B cell (primary cell): ENCODE results near the gene C1QL2. TPM values are rescaled to one million over a fixed set of nuclear protein-coding genes. Genes with fewer than 3 reads are reported as not detected.

Experiments
- ATAC-seq: fragments of 200-7000 bp; cut with Tn5 transposase; one replicate; pipeline ENCODE4 v1.10.0; 2021; ENCODE audit warnings: low read depth, mild to moderate bottlenecking, moderate number of reproducible peaks, moderate library complexity
- CTCF ChIA-PET: fragments of 350-600 bp; sonication (Branson Sonifier 250); formaldehyde crosslinking; loops from one replicate; lab custom pipeline; 2021; ENCODE audit warnings: antibody characterized with exemption, inconsistent platforms; lab: Charles Lee
- POLR2A ChIA-PET: fragments of 350-600 bp; sonication (Branson Sonifier 250); formaldehyde crosslinking; loops from one replicate; lab custom pipeline; 2021; ENCODE audit warnings: antibody characterized with exemption; lab: Charles Lee
- DNase-seq: peaks from one replicate; pipeline ENCODE4 v3.0.0; 2013
- H2AFZ ChIP-seq: 2 replicates; pipeline ENCODE4 v1.6.1; 2012; ENCODE audit warnings: mild to moderate bottlenecking, low read depth, low read length; ENCODE audit not compliant: insufficient read depth, poor library complexity, severe bottlenecking
- H3K27ac ChIP-seq, 2 donors: 1 replicate in 1 of 2; 2 replicates in 1 of 2; pipeline ENCODE4 v1.5.1; 2012 to 2013; ENCODE audit warnings: low read length in 2 of 2, mild to moderate bottlenecking in 2 of 2, moderate library complexity in 1 of 2
- H3K27me3 ChIP-seq, 4 experiments: fragments of 200-600 bp in 1 of 4; sonication (generic) in 1 of 4; replicated peaks in 1 of 4; 1 replicate in 2 of 4; 2 replicates in 2 of 4; pipeline versions ENCODE4 v1.6.1 to v1.7.0; 2013 to 2016; ENCODE audit warnings: low read length in 3 of 4, mild to moderate bottlenecking in 2 of 4, mixed read lengths in 1 of 4, moderate library complexity in 1 of 4; ENCODE audit not compliant: insufficient read depth in 4 of 4, control insufficient read depth in 3 of 4; ENCODE audit errors: control extremely low read depth in 1 of 4
- H3K36me3 ChIP-seq, 2 experiments: replicated peaks in 1 of 2; 1 replicate in 1 of 2; 2 replicates in 1 of 2; pipeline versions ENCODE4 v1.6.1 to v1.7.1; 2013; ENCODE audit warnings: low read length in 1 of 2; ENCODE audit not compliant: insufficient read depth in 2 of 2, control insufficient read depth in 1 of 2; ENCODE audit errors: control extremely low read depth in 1 of 2, extremely low read depth in 1 of 2
- H3K4me1 ChIP-seq, 2 donors: fragments of 200-600 bp in 1 of 2; sonication (generic) in 1 of 2; 1 replicate in 1 of 2; 2 replicates in 1 of 2; pipeline versions ENCODE4 v1.5.1 to v1.6.1; 2013 to 2017; ENCODE audit warnings: low read length in 2 of 2; ENCODE audit not compliant: control insufficient read depth in 2 of 2, insufficient read depth in 2 of 2
- H3K4me2 ChIP-seq: replicated peaks from 2 replicates; pipeline ENCODE3; 2012; ENCODE audit warnings: mild to moderate bottlenecking, low read depth, low read length; ENCODE audit not compliant: poor library complexity, severe bottlenecking
- H3K4me3 ChIP-seq, 5 experiments: fragments of 200-600 bp in 1 of 5; sonication (generic) in 1 of 5; 1 replicate in 3 of 5; 2 replicates in 2 of 5; pipeline versions ENCODE4 v1.5.1 to v1.7.0; 2011 to 2016; ENCODE audit warnings: low read length in 4 of 5, mild to moderate bottlenecking in 4 of 5, low read depth in 2 of 5, control low read depth in 1 of 5, moderate library complexity in 1 of 5; ENCODE audit not compliant: insufficient read depth in 1 of 5; ENCODE audit errors: control extremely low read depth in 1 of 5, extremely low read depth in 1 of 5
- H3K79me2 ChIP-seq: fragments of 200-600 bp; sonication (generic); one replicate; pipeline ENCODE4 v1.6.0; 2016; ENCODE audit warnings: low read length; ENCODE audit not compliant: control insufficient read depth, insufficient read depth
- H3K9ac ChIP-seq: fragments of 200-600 bp; sonication (generic); 2 replicates; pipeline ENCODE4 v1.6.1; 2017; ENCODE audit warnings: mild to moderate bottlenecking, low read length, moderate library complexity
- H3K9me3 ChIP-seq, 3 donors: one replicate each; pipeline versions ENCODE4 v1.6.1 to v1.7.1; 2013; ENCODE audit warnings: low read length in 2 of 3; ENCODE audit not compliant: control insufficient read depth in 2 of 3, insufficient read depth in 1 of 3; ENCODE audit errors: control extremely low read depth in 1 of 3
- H4K20me1 ChIP-seq: 2 replicates; pipeline ENCODE4 v1.6.0; 2012; ENCODE audit warnings: mild to moderate bottlenecking, low read length; ENCODE audit not compliant: insufficient read depth, control insufficient read depth, poor library complexity, severe bottlenecking
- H3K27ac Mint-ChIP-seq: one replicate; pipeline ENCODE4 v1.8.0; 2021; ENCODE audit warnings: mixed read lengths
- H3K27me3 Mint-ChIP-seq: one replicate; pipeline ENCODE4 v1.8.0; 2021; ENCODE audit warnings: mixed read lengths
- H3K4me1 Mint-ChIP-seq: one replicate; pipeline ENCODE4 v1.8.0; 2021; ENCODE audit warnings: mixed read lengths
- H3K4me3 Mint-ChIP-seq: one replicate; pipeline ENCODE4 v1.8.0; 2021; ENCODE audit warnings: mixed read lengths
- H3K9me3 Mint-ChIP-seq: one replicate; pipeline ENCODE4 v1.8.0; 2022; ENCODE audit warnings: mixed read lengths; ENCODE audit not compliant: insufficient read depth
- EZH2 ChIP-seq: IDR thresholded peaks from 2 replicates; pipeline ENCODE4 v1.6.1; 2012; ENCODE audit warnings: borderline replicate concordance, low read depth, mild to moderate bottlenecking, moderate library complexity, low read length; ENCODE audit not compliant: insufficient read depth, poor library complexity, severe bottlenecking
- WGBS: methylation state at CpG from one replicate; pipeline ENCODE4 v1.1.5; 2013; ENCODE audit warnings: missing lambda C conversion rate; ENCODE audit not compliant: insufficient coverage; 5-methylcytosine and 5-hydroxymethylcytosine counted together
- intact Hi-C: fragments of 100-400 bp; cut with micrococcal nuclease; formaldehyde crosslinking; loops from one replicate; pipeline ENCODE4 v1.10.0; 2022
- polyA plus RNA-seq: library from polyadenylated mRNA; depleted of rRNA; stranded (reverse); fragments of >200 nt; gene quantifications from 2 replicates; pipeline ENCODE4 v1.2.3, GENCODE V29; 2012
- total RNA-seq, 2 donors: library from RNA; stranded (reverse); fragments of 120-200 nt in 1 of 2; gene quantifications; 1 replicate in 1 of 2; 2 replicates in 1 of 2; pipeline versions ENCODE4 v1.2.3 to v1.2.4, GENCODE V29; 2013 to 2022
- TF ChIP-seq, protein P1 (sequence below): fragments of 200-600 bp; IDR thresholded peaks from one replicate; pipeline ENCODE4 v1.8.0; 2022; ENCODE audit warnings: antibody characterized with exemption, mild to moderate bottlenecking

The C1QL2 gene
- total and polyA plus RNA-seq, 2 donors (not counting 1 experiment from before 2014, with no cell fraction given): not detected

DNA sequence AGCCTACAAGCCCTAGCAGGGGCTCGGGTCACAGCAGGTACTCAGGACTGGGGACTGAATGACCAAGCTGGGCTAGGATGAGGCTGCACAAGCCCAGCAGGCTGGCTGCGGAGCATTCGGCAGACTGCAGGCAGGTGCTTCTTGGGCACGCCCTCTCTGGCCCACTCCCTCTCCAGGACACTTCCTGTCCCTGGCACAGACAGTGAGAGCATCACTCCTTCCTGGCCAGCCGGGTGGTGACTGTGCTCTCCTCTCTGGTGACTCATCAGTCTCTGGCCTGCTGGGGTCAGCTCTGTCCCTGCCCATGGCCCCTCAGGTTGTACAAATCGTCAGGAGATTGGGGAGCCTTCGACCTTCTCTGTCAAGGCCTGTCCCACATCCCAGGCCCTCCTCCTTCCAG, 22.5 kb downstream of the C1QL2 start:
- Mint-ChIP-seq H3K27ac (no peak overlapping the region), H3K4me1 (no peaks in the 10 kb centered on the region), H3K9me3 (peaks cover 5% of the 10 kb centered on the region), H3K4me3 (no peak overlapping the region), H3K27me3 (peaks cover 22% of the 10 kb centered on the region)
- ATAC-seq (no peak), DNase-seq (no peak)
- H3K27ac ChIP-seq: no peak overlapping the region
- no peaks in the 10 kb centered on the region for H3K4me1 ChIP-seq
- no peaks in the 10 kb centered on the region for H3K79me2 ChIP-seq
- WGBS: 58% methylated on average over 7 of the region's 7 CpGs
- no peaks in the 10 kb centered on the region for H3K36me3 ChIP-seq
- H2AFZ ChIP-seq: no peak overlapping the region
- H3K4me2 ChIP-seq: no peak overlapping the region
- H3K9me3 ChIP-seq: peaks cover 0 to 24% (median 0%) of the 10 kb centered on the region in 3 donors
- ChIA-PET POLR2A (no interaction called here), CTCF (no interaction called here)
- H3K4me3 ChIP-seq: no peak overlapping the region
- H4K20me1 ChIP-seq: no peaks in the 10 kb centered on the region
- TF ChIP-seq, protein P1, sequence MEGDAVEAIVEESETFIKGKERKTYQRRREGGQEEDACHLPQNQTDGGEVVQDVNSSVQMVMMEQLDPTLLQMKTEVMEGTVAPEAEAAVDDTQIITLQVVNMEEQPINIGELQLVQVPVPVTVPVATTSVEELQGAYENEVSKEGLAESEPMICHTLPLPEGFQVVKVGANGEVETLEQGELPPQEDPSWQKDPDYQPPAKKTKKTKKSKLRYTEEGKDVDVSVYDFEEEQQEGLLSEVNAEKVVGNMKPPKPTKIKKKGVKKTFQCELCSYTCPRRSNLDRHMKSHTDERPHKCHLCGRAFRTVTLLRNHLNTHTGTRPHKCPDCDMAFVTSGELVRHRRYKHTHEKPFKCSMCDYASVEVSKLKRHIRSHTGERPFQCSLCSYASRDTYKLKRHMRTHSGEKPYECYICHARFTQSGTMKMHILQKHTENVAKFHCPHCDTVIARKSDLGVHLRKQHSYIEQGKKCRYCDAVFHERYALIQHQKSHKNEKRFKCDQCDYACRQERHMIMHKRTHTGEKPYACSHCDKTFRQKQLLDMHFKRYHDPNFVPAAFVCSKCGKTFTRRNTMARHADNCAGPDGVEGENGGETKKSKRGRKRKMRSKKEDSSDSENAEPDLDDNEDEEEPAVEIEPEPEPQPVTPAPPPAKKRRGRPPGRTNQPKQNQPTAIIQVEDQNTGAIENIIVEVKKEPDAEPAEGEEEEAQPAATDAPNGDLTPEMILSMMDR: no peak
- TF ChIP-seq EZH2: no peak
- H3K9ac ChIP-seq: no peak overlapping the region
- intact Hi-C loops: no loop called here
- H3K27me3 ChIP-seq: no peaks in the 10 kb centered on the region

DNA sequence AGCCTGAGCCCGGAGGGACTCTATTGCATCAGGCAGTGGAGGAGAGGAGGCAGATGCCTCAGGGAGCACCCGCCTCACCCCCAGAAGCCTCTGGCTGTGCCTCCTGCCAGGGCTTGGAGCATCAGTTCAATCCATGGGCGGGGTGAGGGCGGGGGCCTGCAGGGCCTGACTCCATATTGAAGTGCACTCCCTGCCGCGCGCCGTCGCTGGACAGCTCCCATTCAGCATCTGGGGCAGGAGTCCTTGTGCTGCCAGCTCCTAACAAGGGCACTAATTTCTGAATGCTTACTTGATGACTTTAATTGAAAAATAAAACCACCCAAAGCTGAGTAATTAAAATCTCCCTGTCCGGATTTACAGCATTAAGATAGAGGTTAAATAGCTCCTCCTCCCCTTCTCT, 23.8 kb downstream of the C1QL2 start:
- H3K4me3 ChIP-seq: no peak overlapping the region
- no peaks in the 10 kb centered on the region for H3K36me3 ChIP-seq
- ChIA-PET CTCF (interaction anchor here (1.0 kb wide), 1 partner anchor 40 kb away, joined by 3 read pairs; no protein-coding TSS in a partner anchor), POLR2A (no interaction called here)
- TF ChIP-seq EZH2: no peak
- TF ChIP-seq, protein P1: no peak
- DNase-seq: no peak
- H3K27me3 Mint-ChIP-seq: peaks cover 24% of the 10 kb centered on the region
- WGBS: 82% methylated on average over 10 of the region's 10 CpGs
- no peaks in the 10 kb centered on the region for H3K79me2 ChIP-seq
- H3K27ac ChIP-seq: no peak overlapping the region
- no peak overlapping the region for H2AFZ ChIP-seq
- no peak overlapping the region for H3K9ac ChIP-seq
- no peak overlapping the region for H3K27ac Mint-ChIP-seq
- H3K9me3 Mint-ChIP-seq: peaks cover 5% of the 10 kb centered on the region
- H3K27me3 ChIP-seq: no peaks in the 10 kb centered on the region
- H3K4me1 Mint-ChIP-seq: no peaks in the 10 kb centered on the region
- H3K4me1 ChIP-seq: no peaks in the 10 kb centered on the region
- no peaks in the 10 kb centered on the region for H4K20me1 ChIP-seq
- no peak overlapping the region for H3K4me2 ChIP-seq
- intact Hi-C loops: no loop called here
- ATAC-seq: no peak
- H3K4me3 Mint-ChIP-seq: no peak overlapping the region
- H3K9me3 ChIP-seq: peaks cover 0 to 24% (median 0%) of the 10 kb centered on the region in 3 donors
